SK-N-SH treated with all-trans-retinoic acid at 6 μM for 48 hours (cell line): ENCODE data around the gene CAD.

Source experiments
- ATAC-seq: fragments of 200-7000 bp; cut with Tn5 transposase; 3 replicates; pipeline ENCODE4 v1.9.1; 2020; ENCODE audit warnings: mild to moderate bottlenecking, moderate library complexity
- ARNTL ChIP-seq: fragments of 450-650 bp; formaldehyde crosslinking; IDR thresholded peaks from 2 replicates; pipeline ENCODE4 v1.5.0; 2020; ENCODE audit warnings: low read depth, mild to moderate bottlenecking, moderate library complexity, borderline replicate concordance
- BACH2 ChIP-seq: fragments of 250-450 bp; sonication (Bioruptor Pico); IDR thresholded peaks from 2 replicates; pipeline ENCODE4 v1.9.0; 2021; ENCODE audit warnings: mild to moderate bottlenecking, borderline replicate concordance
- CSDC2 ChIP-seq: fragments of 250-450 bp; sonication (Bioruptor Pico); IDR thresholded peaks from 2 replicates; pipeline ENCODE4 v1.5.0; 2020; ENCODE audit warnings: mild to moderate bottlenecking, moderate library complexity
- ESRRG ChIP-seq: fragments of 250-450 bp; sonication (Bioruptor Pico); IDR thresholded peaks from 2 replicates; pipeline ENCODE4 v1.6.1; 2021; ENCODE audit warnings: mild to moderate bottlenecking
- GLIS3 ChIP-seq: fragments of 250-450 bp; sonication (Bioruptor Pico); IDR thresholded peaks from 2 replicates; pipeline ENCODE4 v1.5.0; 2020; ENCODE audit warnings: mild to moderate bottlenecking, moderate library complexity
- ISL1 ChIP-seq: fragments of 250-450 bp; sonication (Bioruptor Pico); IDR thresholded peaks from 2 replicates; pipeline ENCODE4 v2.1.2; 2022; ENCODE audit warnings: mild to moderate bottlenecking, moderate library complexity
- OSR1 ChIP-seq: fragments of 250-450 bp; sonication (Bioruptor Pico); IDR thresholded peaks from 2 replicates; pipeline ENCODE4 v1.8.0; 2022; ENCODE audit warnings: moderate library complexity, mild to moderate bottlenecking, inconsistent platforms
- PPARA ChIP-seq: fragments of 250-450 bp; sonication (Bioruptor Pico); IDR thresholded peaks from 2 replicates; pipeline ENCODE4 v1.5.0; 2020; ENCODE audit warnings: mild to moderate bottlenecking, borderline replicate concordance
- RARB ChIP-seq: fragments of 250-450 bp; sonication (Bioruptor Pico); IDR thresholded peaks from 2 replicates; pipeline ENCODE4 v1.8.0; 2021; ENCODE audit warnings: mild to moderate bottlenecking, moderate library complexity
- SNAI2 ChIP-seq: fragments of 250-450 bp; sonication (Bioruptor Pico); IDR thresholded peaks from 2 replicates; pipeline ENCODE4 v1.5.0; 2020; ENCODE audit warnings: mild to moderate bottlenecking, moderate library complexity
- TCF4 ChIP-seq: fragments of 250-450 bp; sonication (Bioruptor Pico); IDR thresholded peaks from 2 replicates; pipeline ENCODE4 v1.8.0; 2021; ENCODE audit warnings: mild to moderate bottlenecking, moderate library complexity, borderline replicate concordance
- TOX ChIP-seq: fragments of 250-450 bp; sonication (Bioruptor Pico); IDR thresholded peaks from 2 replicates; pipeline ENCODE4 v1.8.0; 2021; ENCODE audit warnings: mild to moderate bottlenecking, moderate library complexity, borderline replicate concordance
- ZC3H10 ChIP-seq: fragments of 250-450 bp; sonication (Bioruptor Pico); IDR thresholded peaks from 2 replicates; pipeline ENCODE4 v1.5.1; 2021; ENCODE audit warnings: mild to moderate bottlenecking, moderate library complexity
- ZFP3 ChIP-seq: fragments of 250-450 bp; sonication (Bioruptor Pico); IDR thresholded peaks from 2 replicates; pipeline ENCODE4 v1.5.0; 2020; ENCODE audit warnings: mild to moderate bottlenecking, moderate library complexity
- ZFP30 ChIP-seq: fragments of 450-650 bp; formaldehyde crosslinking; IDR thresholded peaks from 2 replicates; pipeline ENCODE4 v1.5.0; 2022; ENCODE audit warnings: mild to moderate bottlenecking, moderate library complexity
- ZNF565 ChIP-seq: fragments of 450-650 bp; formaldehyde crosslinking; conservative IDR thresholded peaks from 2 replicates; pipeline ENCODE4 v1.5.0; 2020; ENCODE audit warnings: low read depth, mild to moderate bottlenecking, moderate library complexity
- ZNF70 ChIP-seq: fragments of 450-650 bp; formaldehyde crosslinking; IDR thresholded peaks from 2 replicates; pipeline ENCODE4 v1.5.0; 2020; ENCODE audit warnings: mild to moderate bottlenecking, moderate library complexity
- ZNF8 ChIP-seq: fragments of 450-650 bp; formaldehyde crosslinking; IDR thresholded peaks from 2 replicates; pipeline ENCODE4 v1.5.0; 2020; ENCODE audit warnings: mild to moderate bottlenecking, moderate library complexity
- TF ChIP-seq, protein P1 (sequence below): fragments of 250-450 bp; sonication (Bioruptor Pico); IDR thresholded peaks from 2 replicates; pipeline ENCODE4 v1.8.0; 2021; ENCODE audit warnings: low read depth, mild to moderate bottlenecking, moderate library complexity, borderline replicate concordance
- TF ChIP-seq, protein P2 (sequence below): fragments of 250-450 bp; sonication (Bioruptor Pico); IDR thresholded peaks from 2 replicates; pipeline ENCODE4 v1.5.0; 2020; ENCODE audit warnings: mild to moderate bottlenecking, moderate library complexity
- TF ChIP-seq, protein P3 (sequence below): fragments of 250-450 bp; sonication (Bioruptor Pico); IDR thresholded peaks from 2 replicates; pipeline ENCODE4 v1.8.0; 2020; ENCODE audit warnings: mild to moderate bottlenecking, moderate library complexity, borderline replicate concordance
- TF ChIP-seq, protein P4 (sequence below): fragments of 250-450 bp; sonication (Bioruptor Pico); IDR thresholded peaks from 2 replicates; pipeline ENCODE4 v1.5.1; 2020; ENCODE audit warnings: low read depth, mild to moderate bottlenecking, moderate library complexity

Gene CAD

DNA sequence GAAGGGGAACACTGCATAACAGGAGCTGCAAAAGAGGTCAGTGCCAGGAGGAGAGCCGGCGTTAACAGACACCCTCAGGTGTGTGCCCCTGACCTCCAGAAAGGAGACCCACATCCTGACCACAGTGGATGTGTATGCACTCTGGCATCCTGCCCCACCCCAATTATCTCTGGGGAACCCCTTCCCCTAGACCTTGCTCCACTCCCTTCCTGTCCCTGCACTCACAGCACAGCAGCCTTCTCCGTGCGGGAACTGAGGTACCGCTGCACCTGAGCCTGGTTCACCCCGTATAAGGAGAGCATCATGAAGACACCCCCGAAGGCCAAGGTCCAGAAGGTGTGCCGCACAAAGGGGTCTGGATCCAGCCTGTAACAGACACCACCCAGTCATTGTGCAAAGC lies 12.6 kb upstream of the CAD start:
- no peak for ATAC-seq
- TF ChIP-seq ZNF565, result no peak
- TF ChIP-seq, protein P1, sequence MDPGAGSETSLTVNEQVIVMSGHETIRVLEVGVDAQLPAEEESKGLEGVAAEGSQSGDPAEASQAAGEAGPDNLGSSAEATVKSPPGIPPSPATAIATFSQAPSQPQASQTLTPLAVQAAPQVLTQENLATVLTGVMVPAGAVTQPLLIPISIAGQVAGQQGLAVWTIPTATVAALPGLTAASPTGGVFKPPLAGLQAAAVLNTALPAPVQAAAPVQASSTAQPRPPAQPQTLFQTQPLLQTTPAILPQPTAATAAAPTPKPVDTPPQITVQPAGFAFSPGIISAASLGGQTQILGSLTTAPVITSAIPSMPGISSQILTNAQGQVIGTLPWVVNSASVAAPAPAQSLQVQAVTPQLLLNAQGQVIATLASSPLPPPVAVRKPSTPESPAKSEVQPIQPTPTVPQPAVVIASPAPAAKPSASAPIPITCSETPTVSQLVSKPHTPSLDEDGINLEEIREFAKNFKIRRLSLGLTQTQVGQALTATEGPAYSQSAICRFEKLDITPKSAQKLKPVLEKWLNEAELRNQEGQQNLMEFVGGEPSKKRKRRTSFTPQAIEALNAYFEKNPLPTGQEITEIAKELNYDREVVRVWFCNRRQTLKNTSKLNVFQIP (CRISPR knock-in tag), result no peak
- no peak for TF ChIP-seq ESRRG (CRISPR knock-in tag)
- no peak for TF ChIP-seq ZNF70 (CRISPR knock-in tag)
- TF ChIP-seq ZNF8 (CRISPR knock-in tag), result no peak
- no peak for TF ChIP-seq BACH2
- TF ChIP-seq, protein P2, sequence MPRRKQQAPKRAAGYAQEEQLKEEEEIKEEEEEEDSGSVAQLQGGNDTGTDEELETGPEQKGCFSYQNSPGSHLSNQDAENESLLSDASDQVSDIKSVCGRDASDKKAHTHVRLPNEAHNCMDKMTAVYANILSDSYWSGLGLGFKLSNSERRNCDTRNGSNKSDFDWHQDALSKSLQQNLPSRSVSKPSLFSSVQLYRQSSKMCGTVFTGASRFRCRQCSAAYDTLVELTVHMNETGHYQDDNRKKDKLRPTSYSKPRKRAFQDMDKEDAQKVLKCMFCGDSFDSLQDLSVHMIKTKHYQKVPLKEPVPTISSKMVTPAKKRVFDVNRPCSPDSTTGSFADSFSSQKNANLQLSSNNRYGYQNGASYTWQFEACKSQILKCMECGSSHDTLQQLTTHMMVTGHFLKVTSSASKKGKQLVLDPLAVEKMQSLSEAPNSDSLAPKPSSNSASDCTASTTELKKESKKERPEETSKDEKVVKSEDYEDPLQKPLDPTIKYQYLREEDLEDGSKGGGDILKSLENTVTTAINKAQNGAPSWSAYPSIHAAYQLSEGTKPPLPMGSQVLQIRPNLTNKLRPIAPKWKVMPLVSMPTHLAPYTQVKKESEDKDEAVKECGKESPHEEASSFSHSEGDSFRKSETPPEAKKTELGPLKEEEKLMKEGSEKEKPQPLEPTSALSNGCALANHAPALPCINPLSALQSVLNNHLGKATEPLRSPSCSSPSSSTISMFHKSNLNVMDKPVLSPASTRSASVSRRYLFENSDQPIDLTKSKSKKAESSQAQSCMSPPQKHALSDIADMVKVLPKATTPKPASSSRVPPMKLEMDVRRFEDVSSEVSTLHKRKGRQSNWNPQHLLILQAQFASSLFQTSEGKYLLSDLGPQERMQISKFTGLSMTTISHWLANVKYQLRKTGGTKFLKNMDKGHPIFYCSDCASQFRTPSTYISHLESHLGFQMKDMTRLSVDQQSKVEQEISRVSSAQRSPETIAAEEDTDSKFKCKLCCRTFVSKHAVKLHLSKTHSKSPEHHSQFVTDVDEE (CRISPR knock-in tag), result no peak
- no peak for TF ChIP-seq SNAI2
- no peak for TF ChIP-seq OSR1 (CRISPR knock-in tag)
- no peak for TF ChIP-seq PPARA (CRISPR knock-in tag)
- no peak for TF ChIP-seq ARNTL (CRISPR knock-in tag)
- no peak for TF ChIP-seq GLIS3
- TF ChIP-seq ISL1 (CRISPR knock-in tag), result no peak
- TF ChIP-seq, protein P3, sequence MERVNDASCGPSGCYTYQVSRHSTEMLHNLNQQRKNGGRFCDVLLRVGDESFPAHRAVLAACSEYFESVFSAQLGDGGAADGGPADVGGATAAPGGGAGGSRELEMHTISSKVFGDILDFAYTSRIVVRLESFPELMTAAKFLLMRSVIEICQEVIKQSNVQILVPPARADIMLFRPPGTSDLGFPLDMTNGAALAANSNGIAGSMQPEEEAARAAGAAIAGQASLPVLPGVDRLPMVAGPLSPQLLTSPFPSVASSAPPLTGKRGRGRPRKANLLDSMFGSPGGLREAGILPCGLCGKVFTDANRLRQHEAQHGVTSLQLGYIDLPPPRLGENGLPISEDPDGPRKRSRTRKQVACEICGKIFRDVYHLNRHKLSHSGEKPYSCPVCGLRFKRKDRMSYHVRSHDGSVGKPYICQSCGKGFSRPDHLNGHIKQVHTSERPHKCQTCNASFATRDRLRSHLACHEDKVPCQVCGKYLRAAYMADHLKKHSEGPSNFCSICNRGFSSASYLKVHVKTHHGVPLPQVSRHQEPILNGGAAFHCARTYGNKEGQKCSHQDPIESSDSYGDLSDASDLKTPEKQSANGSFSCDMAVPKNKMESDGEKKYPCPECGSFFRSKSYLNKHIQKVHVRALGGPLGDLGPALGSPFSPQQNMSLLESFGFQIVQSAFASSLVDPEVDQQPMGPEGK (CRISPR knock-in tag), result no peak
- no peak for TF ChIP-seq ZFP3 (CRISPR knock-in tag)
- no peak for TF ChIP-seq CSDC2
- TF ChIP-seq RARB (CRISPR knock-in tag), result no peak
- no peak for TF ChIP-seq TOX (CRISPR knock-in tag)
- TF ChIP-seq ZC3H10 (CRISPR knock-in tag), result no peak
- no peak for TF ChIP-seq TCF4

DNA sequence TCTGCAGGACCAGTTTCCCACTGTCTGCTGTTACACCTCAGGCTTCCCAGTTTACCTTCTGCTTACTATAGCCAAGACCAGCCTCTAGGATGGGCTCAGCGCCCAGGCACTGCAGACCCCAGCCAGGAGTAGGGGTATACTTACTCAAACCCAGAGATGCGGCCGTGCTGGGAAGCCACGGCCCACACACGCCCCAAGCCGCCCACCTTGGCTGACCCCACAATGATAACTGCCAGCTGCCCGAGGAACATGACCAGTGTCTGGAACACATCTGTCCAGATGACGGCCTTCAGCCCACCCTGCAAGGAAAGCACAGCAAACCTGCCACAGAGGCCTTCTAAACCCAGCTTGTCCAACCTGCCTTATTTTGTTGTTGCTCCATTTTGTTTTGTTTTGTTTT lies 12.0 kb upstream of the CAD start:
- no peak for TF ChIP-seq ZFP30
- TF ChIP-seq SNAI2, result no peak
- TF ChIP-seq ZNF565, result no peak
- TF ChIP-seq, protein P4, sequence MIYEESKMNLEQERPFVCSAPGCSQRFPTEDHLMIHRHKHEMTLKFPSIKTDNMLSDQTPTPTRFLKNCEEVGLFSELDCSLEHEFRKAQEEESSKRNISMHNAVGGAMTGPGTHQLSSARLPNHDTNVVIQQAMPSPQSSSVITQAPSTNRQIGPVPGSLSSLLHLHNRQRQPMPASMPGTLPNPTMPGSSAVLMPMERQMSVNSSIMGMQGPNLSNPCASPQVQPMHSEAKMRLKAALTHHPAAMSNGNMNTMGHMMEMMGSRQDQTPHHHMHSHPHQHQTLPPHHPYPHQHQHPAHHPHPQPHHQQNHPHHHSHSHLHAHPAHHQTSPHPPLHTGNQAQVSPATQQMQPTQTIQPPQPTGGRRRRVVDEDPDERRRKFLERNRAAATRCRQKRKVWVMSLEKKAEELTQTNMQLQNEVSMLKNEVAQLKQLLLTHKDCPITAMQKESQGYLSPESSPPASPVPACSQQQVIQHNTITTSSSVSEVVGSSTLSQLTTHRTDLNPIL (CRISPR knock-in tag), result no peak
- no peak for ATAC-seq

DNA sequence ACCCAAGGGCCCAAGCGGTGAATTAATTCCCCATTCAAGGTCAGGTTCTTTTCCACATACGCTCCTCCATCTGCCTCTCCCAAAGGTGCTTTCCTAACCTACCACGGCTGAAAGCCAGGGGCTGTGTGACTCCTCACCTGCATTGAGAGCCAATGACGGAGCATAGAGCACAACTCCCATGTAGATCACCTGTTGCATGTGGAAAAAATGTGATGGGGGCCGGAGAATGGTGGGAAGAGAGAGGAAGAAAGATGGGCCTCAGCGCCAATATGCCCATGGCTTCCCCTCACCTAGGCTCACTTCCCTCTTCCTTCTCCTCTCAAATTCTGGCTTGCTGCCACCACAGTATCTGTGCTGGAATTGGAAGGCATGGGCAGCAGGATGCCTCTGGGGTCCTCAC lies 10.8 kb upstream of the CAD start:
- no peak for ATAC-seq
- no peak for TF ChIP-seq ZNF8 (CRISPR knock-in tag)

DNA sequence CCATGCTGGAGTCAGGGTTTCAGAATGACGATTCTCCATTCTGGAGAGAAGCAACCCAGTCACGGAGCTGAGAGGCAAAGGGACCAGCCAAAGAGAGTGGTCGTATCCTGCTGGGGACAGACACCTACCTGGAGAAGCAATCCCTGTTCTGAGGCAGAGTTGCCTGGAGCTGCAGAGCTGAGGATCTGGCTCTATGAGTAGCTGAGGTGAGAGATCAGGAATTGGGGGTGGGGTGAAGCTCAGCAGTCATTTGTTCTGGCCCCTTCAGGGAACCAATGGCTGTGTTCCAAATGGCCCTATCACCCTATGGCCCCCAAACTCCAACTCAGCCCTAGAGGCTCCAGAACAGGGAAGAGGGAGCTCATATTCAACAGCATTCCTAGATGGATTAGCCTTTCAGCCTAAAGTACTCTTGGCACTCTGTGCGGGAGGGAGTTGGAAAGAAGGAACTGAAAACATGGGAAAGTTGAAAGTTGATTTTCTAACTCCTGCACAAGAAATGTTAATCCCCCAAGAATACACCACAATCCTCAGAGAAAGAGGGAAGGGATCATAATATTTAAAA lies 8.6 kb upstream of the CAD start:
- ATAC-seq, result no peak
- TF ChIP-seq ZNF565 (no peak), ESRRG (CRISPR knock-in tag) (no peak), ZFP30 (no peak), ZFP3 (CRISPR knock-in tag) (no peak), CSDC2 (no peak), TCF4 (no peak), ZNF8 (CRISPR knock-in tag) (no peak), OSR1 (CRISPR knock-in tag) (no peak), TOX (CRISPR knock-in tag) (no peak), PPARA (CRISPR knock-in tag) (no peak), BACH2 (no peak), ARNTL (CRISPR knock-in tag) (no peak), GLIS3 (no peak), ISL1 (CRISPR knock-in tag) (no peak)
- TF ChIP-seq, protein P2 (CRISPR knock-in tag), result no peak
- TF ChIP-seq, protein P4 (CRISPR knock-in tag), result no peak
- TF ChIP-seq, protein P1 (CRISPR knock-in tag), result no peak
